SK-N-SH treated with all-trans-retinoic acid at 6 μM for 48 hours (cell line): ENCODE measurements around the gene RNH1.

Source experiments
- BACH2 ChIP-seq: fragments of 250-450 bp; sonication (Bioruptor Pico); IDR thresholded peaks from 2 replicates; pipeline ENCODE4 v1.9.0; 2021; ENCODE audit warnings: mild to moderate bottlenecking, borderline replicate concordance
- CREB5 ChIP-seq: fragments of 250-450 bp; sonication (Bioruptor Pico); IDR thresholded peaks from 2 replicates; pipeline ENCODE4 v1.5.1; 2020; ENCODE audit warnings: low read depth, mild to moderate bottlenecking, moderate library complexity
- CSRNP3 ChIP-seq: fragments of 250-450 bp; sonication (Bioruptor Pico); IDR thresholded peaks from 2 replicates; pipeline ENCODE4 v1.5.1; 2021; ENCODE audit warnings: mild to moderate bottlenecking, moderate library complexity
- PATZ1 ChIP-seq: fragments of 250-450 bp; sonication (Bioruptor Pico); IDR thresholded peaks from 2 replicates; pipeline ENCODE4 v1.8.0; 2020; ENCODE audit warnings: mild to moderate bottlenecking, moderate library complexity, borderline replicate concordance
- PPARA ChIP-seq: fragments of 250-450 bp; sonication (Bioruptor Pico); IDR thresholded peaks from 2 replicates; pipeline ENCODE4 v1.5.0; 2020; ENCODE audit warnings: mild to moderate bottlenecking, borderline replicate concordance
- RARB ChIP-seq: fragments of 250-450 bp; sonication (Bioruptor Pico); IDR thresholded peaks from 2 replicates; pipeline ENCODE4 v1.8.0; 2021; ENCODE audit warnings: mild to moderate bottlenecking, moderate library complexity
- SNAI2 ChIP-seq: fragments of 250-450 bp; sonication (Bioruptor Pico); IDR thresholded peaks from 2 replicates; pipeline ENCODE4 v1.5.0; 2020; ENCODE audit warnings: mild to moderate bottlenecking, moderate library complexity
- TCF4 ChIP-seq: fragments of 250-450 bp; sonication (Bioruptor Pico); IDR thresholded peaks from 2 replicates; pipeline ENCODE4 v1.8.0; 2021; ENCODE audit warnings: mild to moderate bottlenecking, moderate library complexity, borderline replicate concordance
- TOX ChIP-seq: fragments of 250-450 bp; sonication (Bioruptor Pico); IDR thresholded peaks from 2 replicates; pipeline ENCODE4 v1.8.0; 2021; ENCODE audit warnings: mild to moderate bottlenecking, moderate library complexity, borderline replicate concordance
- ZFP3 ChIP-seq: fragments of 250-450 bp; sonication (Bioruptor Pico); IDR thresholded peaks from 2 replicates; pipeline ENCODE4 v1.5.0; 2020; ENCODE audit warnings: mild to moderate bottlenecking, moderate library complexity
- ZFP30 ChIP-seq: fragments of 450-650 bp; formaldehyde crosslinking; IDR thresholded peaks from 2 replicates; pipeline ENCODE4 v1.5.0; 2022; ENCODE audit warnings: mild to moderate bottlenecking, moderate library complexity
- ZNF70 ChIP-seq: fragments of 450-650 bp; formaldehyde crosslinking; IDR thresholded peaks from 2 replicates; pipeline ENCODE4 v1.5.0; 2020; ENCODE audit warnings: mild to moderate bottlenecking, moderate library complexity

GRCh38 chr11:528166-528814 lies 21.2 kb upstream of the RNH1 start:
- TF ChIP-seq ZNF70 (CRISPR knock-in tag) (no peak), CREB5 (CRISPR knock-in tag) (no peak), ZFP3 (CRISPR knock-in tag) (no peak), PATZ1 (CRISPR knock-in tag) (no peak), TOX (CRISPR knock-in tag) (no peak), RARB (CRISPR knock-in tag) (no peak), CSRNP3 (CRISPR knock-in tag) (no peak), BACH2 (CRISPR knock-in tag) (no peak), TCF4 (no peak), ZFP30 (CRISPR knock-in tag) (no peak), PPARA (CRISPR knock-in tag) (no peak), SNAI2 (CRISPR knock-in tag) (no peak)
